Left lung (tissue), 10 donors: ENCODE results near the gene RLN2. TPM values are rescaled to one million over a fixed set of nuclear protein-coding genes. Genes with fewer than 3 reads are reported as not detected.
"Not testable (repeated sequence)": the region's sequence is repeated elsewhere in the genome, so short reads cannot be mapped to it uniquely, and the experiment has no call there.

Experiments
- ATAC-seq: fragments of 200-7000 bp; cut with Tn5 transposase; one replicate; pipeline ENCODE4 v1.9.1; 2020; ENCODE audit warnings: moderate library complexity
- DNase-seq, 4 donors: peaks; one replicate each; pipeline ENCODE4 v3.0.0-alpha.2; 2013 to 2020
- H3K27ac ChIP-seq, 2 donors: fragments of 200-600 bp; sonication (generic) in 1 of 2; one replicate each; pipeline versions ENCODE4 v1.5.0 to v1.8.0; 2020 to 2021
- H3K27me3 ChIP-seq, 2 donors: fragments of 200-600 bp; sonication (generic) in 1 of 2; one replicate each; pipeline versions ENCODE4 v1.5.0 to v1.8.0; 2020 to 2021
- H3K36me3 ChIP-seq, 2 donors: fragments of 200-600 bp; sonication (generic) in 1 of 2; one replicate each; pipeline versions ENCODE4 v1.5.0 to v1.8.0; 2020 to 2021
- H3K4me1 ChIP-seq, 2 donors: fragments of 200-600 bp; one replicate each; pipeline ENCODE4 v1.8.0; 2021
- H3K4me3 ChIP-seq, 2 donors: fragments of 200-600 bp; sonication (generic) in 1 of 2; one replicate each; pipeline versions ENCODE4 v1.5.0 to v1.8.0; 2020 to 2021; ENCODE audit warnings: mild to moderate bottlenecking in 1 of 2
- H3K9me3 ChIP-seq, 2 donors: fragments of 200-600 bp; sonication (generic) in 1 of 2; one replicate each; pipeline versions ENCODE4 v1.5.0 to v1.8.0; 2020 to 2021
- CTCF ChIP-seq, 2 donors: fragments of 200-600 bp; sonication (generic) in 1 of 2; IDR thresholded peaks; one replicate each; pipeline versions ENCODE4 v1.5.0 to v1.8.0; 2021; ENCODE audit warnings: antibody characterized with exemption in 2 of 2
- intact Hi-C, 2 donors: fragments of 100-400 bp; cut with DNase I; formaldehyde crosslinking; loops; one replicate each; pipeline versions ENCODE4 v1.11.2 to v1.14.2; 2022
- polyA plus RNA-seq, 6 donors: library from polyadenylated mRNA; unstranded; fragments of 120-200 nt; gene quantifications; one replicate each; pipeline ENCODE4 v1.2.1, GENCODE V29; 2013; ENCODE audit not compliant: insufficient read length in 6 of 6
- total RNA-seq, 2 donors: library from RNA; stranded (reverse); fragmentation: NEBNext Ultra II Directional; extraction: Animal tissue kit (Norgen Biotek cat#: 25700); gene quantifications; one replicate each; pipeline ENCODE4 v1.2.1, GENCODE V29; 2021
- donor health status: DM: no; HTN: yes; CAD: no.
- donor health status: DM: no; HTN: no; CAD: no.

The RLN2 gene
- total and polyA plus RNA-seq, 8 donors: 0.55 to 3.5 (median 2.1) TPM

- TF ChIP-seq CTCF (IDR thresholded peaks at IDR 0.05): no peak
- Histone ChIP-seq H3K9me3 (no peaks in the 10 kb centered on the region), H3K4me3 (no peak overlapping the region), H3K4me1 (no peaks in the 10 kb centered on the region), H3K27ac (no peak overlapping the region), H3K27me3 (no peaks in the 10 kb centered on the region), H3K36me3 (no peaks in the 10 kb centered on the region)
- intact Hi-C loops: no loop called here
- peak; percentile 92 for ATAC-seq
- DNase-seq: peak; percentile 4 to 78 (median 56)
These were observed 22.5 kb upstream of the RLN2 start for GRCh38 chr9:5326893-5327548.

DNA sequence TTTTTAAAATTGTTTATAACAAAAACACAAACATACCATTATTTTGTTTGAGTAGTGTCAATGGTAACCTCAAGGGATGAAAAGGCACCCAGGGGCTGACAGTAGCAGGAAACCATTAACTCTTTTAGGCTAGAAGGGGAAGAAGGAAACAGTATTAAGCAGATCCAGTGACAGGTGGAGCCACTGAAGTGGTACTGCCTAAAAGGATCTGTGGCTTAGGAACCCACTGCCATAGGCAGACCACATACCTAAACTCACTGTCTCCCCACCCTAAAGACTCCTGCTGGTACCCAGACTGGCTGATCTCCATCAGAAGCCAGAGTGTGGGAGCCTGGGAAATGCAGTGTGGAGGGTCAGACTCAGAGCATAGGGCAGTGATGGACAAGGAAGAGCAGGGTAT, 21.7 kb upstream of the RLN2 start:
- Histone ChIP-seq H3K27me3 (no peaks in the 10 kb centered on the region), H3K4me3 (no peak overlapping the region), H3K9me3 (no peaks in the 10 kb centered on the region), H3K27ac (no peak overlapping the region), H3K36me3 (no peaks in the 10 kb centered on the region), H3K4me1 (no peaks in the 10 kb centered on the region)
- no peak for TF ChIP-seq CTCF (IDR thresholded peaks at IDR 0.05)
- intact Hi-C loops: no loop called here
- ATAC-seq (no peak), DNase-seq (no peak)

DNA sequence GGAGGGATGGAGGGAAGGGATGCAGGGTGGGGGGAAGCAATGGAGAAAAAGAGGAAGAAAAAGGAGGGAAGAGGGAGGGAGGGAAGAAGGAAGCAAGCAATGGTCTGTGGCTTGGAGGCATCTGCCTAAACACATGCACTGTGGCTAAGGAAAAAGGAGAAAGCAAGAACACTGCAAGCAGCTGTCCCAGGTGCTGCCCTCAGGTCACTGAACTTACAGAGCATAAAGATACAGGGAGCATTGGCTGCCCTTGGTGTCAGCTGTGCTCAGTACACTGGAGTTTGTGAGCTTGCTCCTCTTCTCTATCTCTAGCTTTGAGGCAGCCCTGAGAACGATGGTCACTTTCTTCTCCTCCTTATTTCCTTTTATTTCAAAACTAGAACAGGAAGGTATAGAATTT, 17.1 kb upstream of the RLN2 start:
- H3K9me3 ChIP-seq, H3K36me3 ChIP-seq, H3K4me1 ChIP-seq, H3K27me3 ChIP-seq, H3K27ac ChIP-seq, intact Hi-C loops, DNase-seq, H3K4me3 ChIP-seq, ATAC-seq: not testable (repeated sequence)

DNA sequence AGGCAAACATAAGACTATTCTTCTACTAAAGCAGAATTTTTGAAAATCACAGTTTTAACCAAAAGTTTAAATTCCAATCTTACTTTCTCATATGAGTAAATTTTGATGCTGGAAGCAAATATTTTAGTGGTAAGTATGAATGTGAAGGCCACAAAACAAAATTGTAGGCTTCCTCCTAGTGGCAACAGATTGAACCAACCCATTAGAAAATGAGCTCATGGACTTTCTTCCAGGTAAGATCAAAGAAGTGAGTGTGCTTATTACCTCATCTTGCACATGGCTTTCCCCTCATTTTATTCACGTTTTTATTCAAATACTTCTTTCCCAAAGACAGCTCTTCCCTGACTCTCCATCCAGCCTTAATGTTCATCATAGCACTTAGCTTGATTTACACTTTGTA, 16.5 kb upstream of the RLN2 start:
- Histone ChIP-seq H3K4me3 (no peak overlapping the region), H3K9me3 (peaks cover 0 to 6% of the 10 kb centered on the region in 2 donors), H3K27me3 (no peaks in the 10 kb centered on the region), H3K27ac (no peak overlapping the region), H3K36me3 (no peaks in the 10 kb centered on the region), H3K4me1 (no peaks in the 10 kb centered on the region)
- intact Hi-C loops: no loop called here
- DNase-seq (no peak), ATAC-seq (no peak)
- no peak for TF ChIP-seq CTCF (IDR thresholded peaks at IDR 0.05)

GRCh38 chr9:5316406-5316805, 11.9 kb upstream of the RLN2 start:
- intact Hi-C loops: not testable (repeated sequence)

DNA sequence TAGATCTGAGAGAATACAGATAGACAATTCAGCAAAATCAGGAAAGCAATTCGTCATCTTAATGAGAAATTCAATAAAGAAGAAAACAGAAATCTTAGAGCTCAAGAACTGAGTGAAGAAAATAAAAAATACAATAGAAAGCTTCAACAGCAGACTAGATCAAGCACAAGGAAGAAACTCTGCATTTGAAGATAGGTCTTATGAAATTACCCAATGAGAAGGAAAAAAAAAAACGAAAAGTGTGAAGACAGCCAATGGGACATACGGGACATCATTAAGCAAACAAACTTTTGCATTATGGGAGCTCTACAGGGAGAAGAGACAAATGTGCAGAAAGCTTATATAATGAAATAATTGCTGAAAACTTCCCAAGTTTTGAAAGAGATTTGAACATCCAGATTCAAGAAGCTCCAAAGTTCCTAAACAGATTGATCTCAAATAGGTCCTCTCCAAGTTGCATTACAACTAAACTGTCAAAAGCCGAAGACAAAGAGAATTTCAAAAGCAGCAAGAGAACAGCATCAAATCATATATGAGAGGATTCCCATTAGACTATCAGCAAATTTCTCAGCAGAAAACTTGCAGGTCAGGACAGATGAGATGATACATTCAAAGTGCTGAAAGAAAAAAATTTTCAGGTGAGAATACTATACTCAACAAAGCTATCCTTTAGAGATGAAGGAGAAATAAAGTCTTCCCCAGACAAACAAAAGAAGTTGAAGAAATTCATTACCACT, 10.8 kb upstream of the RLN2 start:
- H3K36me3 ChIP-seq: no peaks in the 10 kb centered on the region
- intact Hi-C loops: no loop called here
- peaks cover 0 to 25% of the 10 kb centered on the region in 2 donors for H3K9me3 ChIP-seq
- no peaks in the 10 kb centered on the region for H3K27me3 ChIP-seq
- DNase-seq: no peak
- H3K4me1 ChIP-seq: no peaks in the 10 kb centered on the region
- ATAC-seq: no peak
- no peak for TF ChIP-seq CTCF (IDR thresholded peaks at IDR 0.05)
- no peak overlapping the region for H3K4me3 ChIP-seq
- H3K27ac ChIP-seq: no peak overlapping the region

More at GRCh38 chr9:5316406-5316805, 11.9 kb upstream of the RLN2 start:
- not testable (repeated sequence) for H3K36me3 ChIP-seq, ATAC-seq, H3K4me1 ChIP-seq, H3K4me3 ChIP-seq, H3K27ac ChIP-seq, DNase-seq, H3K27me3 ChIP-seq
- peaks cover 0 to 25% of the 10 kb centered on the region in 2 donors for H3K9me3 ChIP-seq
